HG03064 (cell line): ENCODE measurements around the gene SMARCB1.

Experiments used
- ATAC-seq: cut with Tn5 transposase; IDR thresholded peaks from one replicate; pipeline ENCODE4 v1.9.1; 2021; ENCODE audit warnings: low read depth; ENCODE audit not compliant: unreplicated experiment

SMARCB1 gene

DNA sequence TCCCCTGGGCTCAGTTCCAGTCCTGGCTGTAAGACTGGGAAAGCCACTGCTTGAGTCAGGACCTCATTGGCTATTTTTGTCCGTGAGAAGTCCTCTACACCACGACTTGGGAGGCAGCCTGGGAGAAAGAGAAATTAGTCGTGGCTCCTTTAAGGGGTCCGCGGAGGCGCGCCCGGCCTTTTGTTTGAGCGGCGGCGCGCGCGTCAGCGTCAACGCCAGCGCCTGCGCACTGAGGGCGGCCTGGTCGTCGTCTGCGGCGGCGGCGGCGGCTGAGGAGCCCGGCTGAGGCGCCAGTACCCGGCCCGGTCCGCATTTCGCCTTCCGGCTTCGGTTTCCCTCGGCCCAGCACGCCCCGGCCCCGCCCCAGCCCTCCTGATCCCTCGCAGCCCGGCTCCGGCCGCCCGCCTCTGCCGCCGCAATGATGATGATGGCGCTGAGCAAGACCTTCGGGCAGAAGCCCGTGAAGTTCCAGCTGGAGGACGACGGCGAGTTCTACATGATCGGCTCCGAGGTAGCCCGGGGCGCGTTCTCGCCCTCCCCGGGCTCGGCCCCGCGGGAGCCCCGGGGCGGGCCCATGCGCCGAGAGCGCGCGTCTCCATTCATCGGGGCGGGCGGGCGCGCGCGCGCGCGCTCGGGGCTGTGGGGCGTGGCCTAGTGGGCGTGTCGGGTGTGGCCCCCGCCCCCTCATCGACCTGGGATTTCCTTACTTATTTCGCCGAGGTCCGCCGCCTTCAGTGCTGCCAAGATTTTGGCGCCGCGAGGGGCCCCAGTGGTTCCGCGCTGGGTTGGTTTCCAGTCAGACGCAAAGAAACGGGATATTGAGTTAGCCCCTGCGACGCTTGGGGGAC lies at the start of gene SMARCB1:
Gene SMARCB1 (plus strand): TSS at position 215 of the 848 bp plus-strand sequence. CDS start 204 bp downstream, at position 419.
- peak; percentile 60 for ATAC-seq

DNA sequence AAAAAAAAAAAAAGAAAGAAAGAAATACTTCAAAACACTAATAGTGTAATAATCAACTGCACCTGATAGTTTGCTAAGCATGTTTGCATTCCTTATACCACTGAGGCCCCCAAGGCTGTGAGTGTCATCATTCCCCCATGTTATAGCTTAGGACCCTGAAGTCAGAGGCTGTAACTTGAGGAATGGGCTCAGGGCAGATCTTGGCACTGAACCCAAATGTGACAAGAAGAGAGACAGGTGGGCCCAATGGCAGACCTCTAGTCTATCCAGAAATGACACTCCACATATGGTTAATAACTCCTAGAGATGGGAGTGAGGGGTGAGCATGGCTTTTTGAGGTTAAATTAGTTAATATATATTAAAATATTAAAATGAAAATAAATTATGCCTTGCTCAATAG lies 49.1 kb upstream of the SMARCB1 start:
- no peak for ATAC-seq

DNA sequence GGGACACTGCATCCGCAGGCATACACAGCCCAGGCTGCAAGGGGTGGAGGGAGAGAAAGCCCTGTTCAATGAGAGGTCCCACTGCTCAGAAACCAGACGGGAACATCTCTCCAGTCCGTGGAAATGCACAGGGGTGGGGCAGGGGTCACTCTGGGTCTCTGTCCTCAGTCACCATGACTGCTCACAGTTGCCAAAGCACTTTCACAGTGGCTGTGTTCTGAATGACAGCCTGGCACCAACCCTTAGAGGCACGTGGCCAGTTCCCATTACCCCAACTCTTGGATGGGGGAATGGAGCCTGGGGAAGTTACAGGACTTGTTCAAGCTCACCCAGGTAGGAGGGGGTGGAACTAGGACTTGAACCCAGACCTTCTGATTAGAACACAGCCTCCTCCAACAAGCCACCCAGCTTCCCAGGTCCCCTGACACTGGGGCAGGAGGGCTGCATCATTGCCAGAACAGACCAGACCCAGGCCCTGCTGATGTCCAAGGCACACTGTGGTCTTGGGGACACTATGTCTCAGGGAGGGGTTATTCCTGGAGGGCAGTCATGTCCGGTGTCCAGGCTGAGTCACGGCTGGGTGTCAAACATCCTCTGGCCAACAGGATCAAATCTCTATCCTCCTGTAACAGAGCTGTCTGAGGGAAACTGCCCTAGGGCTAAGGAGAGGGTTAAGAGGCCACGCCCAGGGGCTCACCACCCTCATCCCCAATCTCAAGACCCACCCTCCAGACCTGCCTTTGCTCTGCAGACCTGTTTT lies 44.1 kb upstream of the SMARCB1 start:
- no peak for ATAC-seq

DNA sequence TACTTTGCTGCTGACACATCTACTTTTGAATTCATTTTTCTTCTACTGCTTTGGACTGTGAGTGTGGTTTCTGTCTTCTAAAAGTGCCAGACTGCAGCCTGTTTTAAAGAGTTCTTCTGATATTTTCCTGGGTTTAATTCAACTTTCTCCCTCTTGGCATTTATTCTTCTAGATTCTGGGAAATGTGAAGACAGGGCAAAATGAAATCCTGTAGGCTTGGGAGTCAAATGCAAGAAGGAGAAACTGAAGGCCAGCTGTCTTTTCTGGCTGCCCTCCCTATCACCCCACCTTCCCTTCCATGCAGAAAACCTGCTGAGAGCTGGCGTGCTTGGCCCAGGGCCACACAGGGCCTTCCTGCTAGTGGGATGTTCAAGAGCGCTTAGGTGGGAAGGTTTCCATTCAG lies 43.5 kb upstream of the SMARCB1 start:
- ATAC-seq = no peak

DNA sequence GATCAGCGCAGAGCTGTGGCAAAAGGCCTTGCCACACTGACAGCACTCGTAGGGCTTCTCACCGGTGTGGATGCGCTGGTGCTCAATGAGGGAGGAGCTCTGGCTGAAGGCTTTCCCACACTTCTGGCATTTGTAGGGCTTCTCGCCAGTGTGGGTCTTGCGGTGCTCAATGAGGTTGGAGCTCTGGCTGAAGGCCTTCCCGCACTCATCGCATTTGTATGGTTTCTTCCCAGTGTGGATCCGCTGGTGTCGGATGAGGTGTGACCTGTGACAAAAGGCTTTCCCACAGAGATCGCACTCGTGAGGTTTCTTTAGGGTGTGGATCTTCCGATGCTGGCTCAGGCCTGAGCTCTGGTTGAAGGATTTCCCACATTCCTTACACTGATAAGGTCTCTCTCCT lies 42.8 kb upstream of the SMARCB1 start:
- ATAC-seq = no peak

DNA sequence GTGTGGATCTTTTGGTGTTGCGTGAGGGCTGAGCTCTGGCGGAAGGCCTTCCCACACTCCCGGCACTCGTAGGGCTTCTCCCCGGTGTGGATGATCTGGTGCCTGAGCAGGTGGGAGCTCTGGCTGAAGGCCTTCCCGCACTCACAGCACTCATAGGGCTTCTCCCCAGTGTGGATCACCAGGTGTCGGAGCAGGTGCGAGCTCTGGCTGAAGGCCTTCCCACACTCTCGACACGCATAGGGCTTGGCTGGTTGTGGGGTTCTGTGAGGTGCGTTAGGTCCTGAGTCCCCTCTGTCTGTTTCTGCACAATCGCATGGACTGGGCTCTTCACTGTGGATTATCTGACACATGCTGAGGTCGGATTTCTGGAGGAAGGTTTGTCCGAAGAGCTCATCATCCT lies 42.3 kb upstream of the SMARCB1 start:
- ATAC-seq = no peak

DNA sequence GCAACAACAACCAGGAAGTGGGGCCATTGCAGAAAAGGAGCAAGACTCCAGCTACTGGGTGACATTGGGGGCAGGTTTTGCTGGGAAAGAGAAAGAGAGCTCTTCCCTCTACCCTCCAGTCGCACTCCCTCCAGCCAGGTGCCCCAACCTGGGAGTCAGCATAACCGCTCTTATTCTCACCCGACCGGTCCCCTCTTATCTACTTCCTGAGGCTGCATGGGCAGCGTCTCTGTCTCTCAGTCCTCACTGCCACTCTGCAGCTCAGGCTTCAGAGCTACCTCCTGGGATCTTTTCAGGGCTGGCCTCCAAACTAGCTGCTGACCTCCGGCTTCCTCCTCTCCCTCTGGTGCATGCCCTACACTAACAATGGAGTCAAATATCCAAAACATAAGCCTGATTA lies 41.0 kb upstream of the SMARCB1 start:
- no peak for ATAC-seq

DNA sequence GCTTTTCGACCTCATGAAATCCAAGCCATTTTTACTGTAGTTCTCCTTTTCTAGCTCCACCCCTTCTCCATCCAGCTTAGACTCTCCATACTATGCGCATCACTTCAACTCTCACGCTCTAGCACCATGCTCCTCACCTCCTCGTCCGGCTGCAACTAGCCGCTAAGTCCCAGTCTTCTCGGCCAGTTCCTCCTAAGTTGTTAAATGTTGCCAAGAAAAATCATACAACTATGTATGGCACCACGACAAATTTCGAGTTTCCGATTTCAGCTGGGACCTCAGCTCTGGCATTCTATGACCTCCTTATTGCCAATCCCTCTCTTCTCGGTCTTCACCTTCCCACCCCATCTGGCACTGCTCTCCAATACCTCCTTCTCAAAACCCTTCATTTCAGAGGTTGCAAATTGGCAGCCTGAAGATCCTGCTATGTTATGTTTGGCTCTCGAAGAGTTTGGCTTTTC lies 36.9 kb upstream of the SMARCB1 start:
- no peak for ATAC-seq

DNA sequence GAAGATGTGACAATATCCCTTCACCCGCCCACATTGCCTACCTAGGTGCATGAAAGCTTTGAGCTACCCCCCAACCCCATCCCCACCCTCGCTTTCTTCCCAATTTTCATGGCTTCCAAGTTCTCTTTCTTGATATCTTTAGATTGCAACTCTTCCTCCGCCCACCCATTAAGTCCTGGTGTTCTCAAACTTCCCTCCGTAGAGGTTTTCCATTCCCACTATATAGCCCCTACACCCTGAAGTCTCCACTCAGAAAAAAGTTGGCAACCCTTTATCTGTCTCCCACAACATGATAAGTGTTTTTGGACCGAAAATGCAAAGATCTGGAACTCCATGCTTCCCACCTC lies 36.4 kb upstream of the SMARCB1 start:
- no peak for ATAC-seq

DNA sequence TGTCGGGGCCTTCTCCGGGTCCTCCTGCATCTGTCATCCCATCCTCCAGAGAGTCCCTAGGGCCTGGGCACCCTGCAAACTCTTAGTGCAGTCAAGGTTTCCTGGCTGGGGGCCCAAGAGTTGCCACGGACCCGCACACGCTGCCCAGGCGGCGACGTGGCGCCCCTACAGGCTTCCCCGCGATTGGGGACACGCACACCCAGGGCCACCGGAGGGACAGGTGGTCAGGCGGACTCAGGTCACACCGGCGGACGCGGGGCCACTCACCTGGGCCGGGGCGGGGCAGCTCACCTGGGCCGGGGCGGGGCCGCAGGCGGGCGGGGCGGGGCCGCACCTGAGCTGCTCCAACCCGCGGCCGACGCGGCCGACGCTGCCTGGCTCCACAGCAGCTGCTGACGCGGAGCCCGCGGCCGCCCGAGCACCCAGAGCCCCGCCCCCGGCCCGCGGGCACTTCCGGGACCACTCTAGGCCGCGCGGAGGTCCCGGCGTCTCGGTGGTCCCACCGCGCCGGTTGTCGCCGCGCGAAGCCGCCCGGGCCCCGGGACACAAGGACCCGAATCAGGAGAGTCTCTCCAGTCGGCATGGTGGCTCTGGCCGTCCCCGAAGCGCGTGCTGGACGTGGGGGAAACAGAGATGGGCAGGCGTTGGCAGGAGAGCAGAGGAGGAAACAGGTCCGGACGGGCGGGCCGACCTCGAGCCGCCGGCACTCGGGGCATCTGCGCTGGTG lies 35.9 kb upstream of the SMARCB1 start, which contains the start of gene ZNF70:
Gene ZNF70 (minus strand): TSS at position 399 of the 727 bp plus-strand sequence. CDS start 5,972 bp downstream, outside the sequence.
- peak; percentile 68 for ATAC-seq

DNA sequence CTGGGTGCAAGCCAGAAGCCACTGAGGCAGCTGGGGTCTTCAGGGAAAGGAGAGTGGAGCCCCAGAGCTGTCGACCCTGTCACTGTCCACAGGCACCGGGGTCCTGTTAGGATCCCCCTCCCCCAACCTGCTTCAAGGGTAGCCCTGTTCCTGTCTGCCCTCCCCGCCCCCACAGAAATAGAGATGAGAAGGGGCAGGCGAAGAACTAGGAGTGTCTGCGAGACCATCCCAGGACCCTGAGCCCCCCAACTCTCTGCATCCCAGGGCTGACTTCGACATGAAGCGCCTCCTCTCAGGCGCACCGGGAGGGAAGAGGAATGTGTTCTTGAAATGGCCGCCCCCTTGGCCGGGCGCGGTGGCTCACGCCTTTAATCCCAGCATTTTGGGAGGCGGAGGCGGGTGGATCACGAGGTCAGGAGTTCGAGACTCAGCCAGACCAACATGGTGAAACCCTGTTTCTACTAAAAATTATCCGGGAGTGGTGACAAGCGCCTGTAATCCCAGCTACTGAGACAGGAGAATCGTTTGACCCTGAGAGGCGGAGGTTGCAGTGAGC lies 35.2 kb upstream of the SMARCB1 start:
- ATAC-seq = no peak

DNA sequence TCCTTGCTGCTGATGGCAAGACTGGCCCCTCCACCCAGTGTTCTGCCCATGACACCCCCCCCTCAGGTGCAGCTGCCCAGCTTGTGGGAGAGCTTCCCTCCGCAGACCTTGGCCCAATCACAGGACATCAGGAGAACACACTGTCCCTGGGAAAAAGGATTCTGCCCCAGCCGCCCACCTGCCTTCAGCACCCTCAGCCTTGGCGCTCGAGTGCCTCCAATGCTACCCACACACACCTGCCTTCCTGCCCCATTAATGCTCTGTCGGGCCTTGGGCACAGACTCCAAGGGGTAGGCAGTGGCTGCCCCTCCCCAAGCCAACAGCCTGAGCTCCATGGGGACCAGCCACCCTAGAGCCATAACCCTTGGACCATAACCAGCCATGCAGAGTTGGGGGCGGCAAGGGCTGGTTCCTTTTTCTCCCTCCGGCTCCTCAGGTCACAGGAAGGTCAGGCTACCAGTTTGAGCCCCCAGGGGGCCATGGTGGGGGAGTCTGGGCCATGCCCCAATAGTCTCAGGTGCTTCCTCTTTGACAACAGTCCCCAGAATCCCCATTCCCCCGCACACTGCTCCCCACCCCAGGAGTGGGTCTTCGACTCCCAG lies 34.6 kb upstream of the SMARCB1 start:
- ATAC-seq = no peak

DNA sequence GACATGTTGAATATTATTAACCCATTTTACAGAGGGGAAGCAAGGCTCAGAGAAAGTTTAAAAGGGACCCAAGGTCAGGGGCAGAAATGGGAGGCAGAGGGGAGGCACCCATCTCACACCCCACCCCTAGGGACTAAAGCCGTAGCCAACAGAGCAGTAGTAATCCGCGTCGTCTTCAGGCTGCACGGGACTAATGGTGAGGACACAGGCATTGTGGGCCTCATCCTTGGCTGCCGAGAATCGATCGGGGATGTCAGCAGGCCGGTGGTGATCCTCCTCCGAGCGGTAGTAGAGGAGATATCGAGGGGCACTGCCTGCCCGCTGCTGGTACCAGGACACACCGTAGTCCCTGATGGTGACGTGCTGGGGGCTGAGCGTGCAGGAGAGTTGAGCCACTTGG lies 34.0 kb upstream of the SMARCB1 start:
- no peak for ATAC-seq

DNA sequence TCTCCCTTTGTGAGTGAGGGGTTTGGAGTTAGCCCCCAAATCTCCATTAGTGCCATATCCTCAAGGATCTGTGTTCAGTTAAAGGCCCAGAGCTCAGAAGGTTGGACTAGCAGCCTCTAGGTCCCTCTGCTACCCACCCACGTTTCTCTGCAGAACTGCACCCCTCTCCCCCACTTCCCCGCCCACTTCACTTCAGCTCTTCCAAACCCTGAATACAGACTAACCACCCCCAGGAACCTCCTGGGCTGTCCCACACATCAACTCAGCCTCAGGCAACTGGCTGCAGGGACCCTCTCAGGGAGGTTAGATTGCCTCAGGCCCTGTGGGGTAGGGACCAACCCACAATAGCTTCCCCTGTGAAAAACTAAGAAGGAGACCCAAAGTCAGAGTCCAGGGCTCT lies 33.4 kb upstream of the SMARCB1 start:
- ATAC-seq = no peak

DNA sequence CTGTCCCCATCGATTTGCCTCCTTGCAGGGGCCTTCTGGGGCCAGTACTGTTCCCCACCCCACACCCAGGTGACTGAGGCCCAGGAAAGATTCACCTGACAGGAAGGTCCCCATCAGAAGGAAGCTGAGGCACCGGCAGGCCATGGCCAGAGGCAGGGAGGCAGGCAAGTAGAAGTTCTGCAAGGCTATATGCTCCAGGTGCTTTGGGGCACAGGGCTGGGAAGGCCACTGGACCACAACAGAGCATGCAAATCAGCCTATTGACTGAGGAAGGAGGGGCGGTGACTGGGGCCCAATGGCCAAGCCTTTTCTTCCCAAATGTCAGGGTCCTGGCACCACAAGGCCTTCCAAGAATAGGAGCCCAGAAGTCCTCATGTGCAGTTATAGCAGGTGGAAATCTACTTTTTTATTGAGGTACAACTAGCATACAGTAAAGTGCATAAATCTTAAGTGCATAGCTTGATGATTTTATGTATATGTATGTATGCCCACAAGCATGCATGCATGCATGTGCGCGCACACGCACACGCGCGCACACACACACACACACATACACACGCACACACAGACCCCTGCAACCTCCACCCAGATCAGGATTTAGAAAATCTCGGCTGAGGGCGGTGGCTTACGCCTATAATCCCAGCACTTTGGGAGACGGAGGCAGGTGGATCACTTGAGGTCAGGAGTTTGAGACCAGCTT lies 32.4 kb upstream of the SMARCB1 start, which contains the start of gene VPREB3:
Gene VPREB3 (minus strand): TSS at position 206 of the 700 bp plus-strand sequence. CDS start 62 bp downstream, at position 144.
- ATAC-seq = no peak

DNA sequence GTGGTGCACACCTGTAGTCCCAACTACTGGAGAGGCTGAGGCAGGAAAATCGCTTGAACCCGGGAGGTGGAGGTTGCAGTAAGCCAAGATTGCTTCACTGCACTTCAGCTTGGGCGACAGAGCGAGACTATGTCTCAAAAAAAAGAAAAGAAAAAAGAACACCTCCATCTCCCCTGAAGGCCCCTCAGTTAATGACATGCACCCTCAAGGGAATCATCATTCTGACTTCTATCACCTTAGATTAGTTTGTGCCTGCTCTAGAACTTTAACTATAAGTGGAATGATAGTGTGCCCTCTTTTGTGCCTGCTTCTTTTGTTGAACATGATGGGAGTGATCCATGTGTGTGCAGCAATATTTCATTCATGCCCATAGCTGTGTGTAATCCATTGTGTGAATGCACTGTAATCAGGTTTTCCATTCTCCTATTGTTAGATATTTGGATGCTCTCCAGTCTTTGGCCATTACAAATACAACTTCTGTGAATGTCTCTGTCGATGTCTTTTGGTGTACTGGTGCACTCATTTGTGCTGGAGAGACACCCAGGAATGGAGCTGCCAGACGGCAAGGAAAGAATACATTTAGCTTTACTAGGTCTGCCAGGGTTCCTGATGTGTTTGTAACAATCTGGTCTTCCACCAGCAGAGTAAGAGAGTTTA lies 31.7 kb upstream of the SMARCB1 start:
- ATAC-seq = no peak

DNA sequence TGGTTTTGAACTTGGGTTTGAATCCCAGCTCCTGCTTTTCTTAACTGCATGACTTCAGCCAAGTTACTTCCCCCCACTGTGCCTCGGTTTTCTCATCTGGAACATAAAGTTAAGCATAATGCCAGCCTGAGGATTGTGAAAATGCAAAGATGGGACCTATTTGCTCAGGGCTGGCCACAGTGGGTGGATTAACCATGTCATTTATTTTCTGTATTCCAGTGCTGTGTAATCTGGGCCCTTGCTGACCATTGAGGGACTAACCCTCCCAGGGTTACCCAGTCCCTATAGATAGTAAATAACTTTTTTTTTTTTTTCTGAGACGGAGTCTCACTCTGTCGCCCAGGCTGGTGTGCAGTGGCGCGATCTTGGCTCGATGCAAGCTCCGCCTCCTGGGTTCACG lies 31.1 kb upstream of the SMARCB1 start:
- no peak for ATAC-seq

DNA sequence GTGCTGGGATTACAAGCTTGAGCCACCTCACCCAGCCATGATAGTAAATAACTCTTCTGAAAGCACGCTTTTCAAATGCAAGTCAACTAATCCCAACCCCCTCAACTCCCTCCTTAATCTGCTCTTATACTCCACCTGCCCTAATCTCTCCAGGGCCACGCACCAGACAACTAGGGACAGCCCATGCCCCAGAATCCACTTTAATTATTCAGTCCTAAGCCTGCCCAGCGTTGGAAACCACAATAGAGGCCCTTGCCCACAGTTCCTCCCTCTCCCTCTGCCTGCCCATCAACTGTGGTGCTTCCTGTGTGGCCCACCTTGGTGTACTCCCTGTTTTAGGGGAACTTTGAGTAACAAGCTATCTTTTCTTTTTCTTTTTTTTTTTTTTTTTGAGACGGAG lies 29.9 kb upstream of the SMARCB1 start:
- no peak for ATAC-seq

DNA sequence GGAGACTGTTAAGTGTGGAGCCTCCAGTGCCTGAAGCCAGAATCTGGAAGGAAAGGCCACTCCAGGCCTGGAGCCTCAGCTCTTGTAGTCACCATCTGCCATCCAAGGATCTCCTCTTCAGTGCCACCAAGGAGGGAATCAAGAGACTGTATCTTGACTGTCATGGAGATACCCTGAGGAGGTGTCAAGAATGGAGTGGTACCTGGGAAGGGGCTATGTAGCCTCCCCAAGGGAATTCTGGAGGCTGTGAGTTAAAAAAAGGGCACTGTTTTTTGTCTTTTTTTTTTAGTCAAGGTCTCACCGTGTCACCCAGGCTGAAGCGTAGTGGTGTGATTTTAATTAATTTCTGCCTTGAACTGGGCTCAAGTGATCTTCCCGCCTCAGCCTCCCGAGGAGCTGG lies 27.2 kb upstream of the SMARCB1 start:
- ATAC-seq = no peak
